Measurements from ENCODE around the gene FRMD4B. TPM values are rescaled to one million over a fixed set of nuclear protein-coding genes. Genes with fewer than 3 reads are reported as not detected.

The FRMD4B gene
- total RNA-seq, 1 donor from 2014 or later, result 140 TPM

GRCh38 chr3:69121950-69122349 is 263.9 kb downstream of the FRMD4B start:
- Mint-ChIP-seq H3K4me1 (peaks cover 13% of the 10 kb centered on the region), H3K27me3 (ENCODE audit: low read depth) (no peaks in the 10 kb centered on the region), H3K4me3 (no peak overlapping the region), H3K36me3 (no peaks in the 10 kb centered on the region), H3K27ac (no peak overlapping the region), H3K9me3 (no peaks in the 10 kb centered on the region)
- DNase-seq (ENCODE audit: low spot score in 2 of 2, unreplicated experiment in 2 of 2), result no peak
- TF ChIP-seq CTCF (IDR thresholded peaks at IDR 0.05; ENCODE audit: unreplicated experiment), result no peak

- Mint-ChIP-seq H3K4me3 (no peak overlapping the region), H3K4me1 (peaks cover 18% of the 10 kb centered on the region), H3K27ac (no peak overlapping the region), H3K36me3 (no peaks in the 10 kb centered on the region), H3K9me3 (no peaks in the 10 kb centered on the region), H3K27me3 (ENCODE audit: low read depth) (no peaks in the 10 kb centered on the region)
- TF ChIP-seq CTCF (IDR thresholded peaks at IDR 0.05; ENCODE audit: unreplicated experiment), result no peak
- DNase-seq (ENCODE audit: low spot score in 2 of 2, unreplicated experiment in 2 of 2), result no peak
Measured at GRCh38 chr3:69121513-69121912, 264.4 kb downstream of the FRMD4B start.

DNA sequence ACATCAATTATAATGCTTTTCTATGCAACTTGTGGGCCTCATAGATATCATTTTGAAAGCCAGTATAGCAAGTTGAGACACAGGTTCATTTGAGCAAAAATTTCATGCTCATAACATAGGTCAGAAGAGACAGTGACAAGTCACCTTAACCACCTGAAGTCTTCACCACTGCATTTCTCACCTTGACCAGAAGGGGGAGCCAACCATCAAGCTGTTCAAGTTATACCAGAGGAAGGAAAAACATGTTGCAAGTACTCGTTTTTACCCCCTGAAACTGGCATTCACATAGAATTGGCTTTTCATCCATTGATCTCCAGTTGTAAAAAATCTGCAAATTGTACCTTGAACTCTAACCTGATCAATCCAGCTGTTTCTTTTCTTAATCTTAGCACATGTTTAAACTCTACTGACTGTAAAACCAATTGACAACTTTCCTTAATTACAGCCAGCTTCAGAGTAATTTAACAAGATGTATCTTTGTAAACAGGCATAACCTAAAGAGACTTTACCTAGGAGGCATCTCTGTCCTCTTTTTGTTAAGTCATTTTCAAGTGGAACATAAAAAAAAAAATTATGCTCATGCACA is 264.9 kb downstream of the FRMD4B start:
- no peaks in the 10 kb centered on the region for H3K9me3 Mint-ChIP-seq
- H3K27ac Mint-ChIP-seq, result no peak overlapping the region
- peak; percentile 34 to 81 for DNase-seq (ENCODE audit: low spot score in 2 of 2, unreplicated experiment in 2 of 2)
- H3K4me3 Mint-ChIP-seq, result no peak overlapping the region
- peak; percentile 93 for TF ChIP-seq CTCF (IDR thresholded peaks at IDR 0.05; ENCODE audit: unreplicated experiment)
- H3K4me1 Mint-ChIP-seq, result peaks cover 23% of the 10 kb centered on the region
- H3K27me3 Mint-ChIP-seq (ENCODE audit: low read depth), result no peaks in the 10 kb centered on the region
- H3K36me3 Mint-ChIP-seq, result no peaks in the 10 kb centered on the region

Measured in mesothelial cell of epicardium (in vitro differentiated cells).